Natural killer cell (primary cell): ENCODE results near the gene VSNL1. TPM values are rescaled to one million over a fixed set of nuclear protein-coding genes. Genes with fewer than 3 reads are reported as not detected.

Experiments used
- ATAC-seq, 3 donors: fragments of 150-1000 bp in 2 of 3; fragments of 200-7000 bp in 1 of 3; cut with Tn5 transposase; 1 replicate in 1 of 3; 2 replicates in 2 of 3; pipeline ENCODE4 v1.10.0; 2021; ENCODE audit warnings: mild to moderate bottlenecking in 2 of 3, moderate library complexity in 2 of 3
- DNase-seq, 2 donors: peaks; one replicate each; pipeline versions ENCODE4 v3.0.0 to v3.0.0-alpha.2; 2013 to 2021; ENCODE audit warnings: mixed read lengths in 1 of 2
- H3K27ac ChIP-seq: one replicate; pipeline ENCODE4 v1.5.1; 2013; ENCODE audit warnings: mild to moderate bottlenecking, low read length
- H3K27me3 ChIP-seq: one replicate; pipeline ENCODE4 v1.6.1; 2013; ENCODE audit warnings: low read length; ENCODE audit not compliant: control insufficient read depth, insufficient read depth
- H3K36me3 ChIP-seq: one replicate; pipeline ENCODE4 v1.6.1; 2013; ENCODE audit warnings: low read length; ENCODE audit not compliant: control insufficient read depth, insufficient read depth
- H3K4me1 ChIP-seq: one replicate; pipeline ENCODE4 v1.6.1; 2013; ENCODE audit warnings: low read length; ENCODE audit not compliant: control insufficient read depth, insufficient read depth
- H3K4me3 ChIP-seq: one replicate; pipeline ENCODE4 v1.5.1; 2013; ENCODE audit warnings: low read length
- H3K9me3 ChIP-seq: one replicate; pipeline ENCODE4 v1.6.1; 2013; ENCODE audit warnings: low read length; ENCODE audit not compliant: control insufficient read depth, insufficient read depth
- H3K27ac Mint-ChIP-seq, 2 donors: one replicate each; pipeline ENCODE4 v1.8.0; 2022; ENCODE audit warnings: mild to moderate bottlenecking in 2 of 2, mixed read lengths in 2 of 2, moderate library complexity in 1 of 2
- H3K27me3 Mint-ChIP-seq, 2 donors: one replicate each; pipeline ENCODE4 v1.8.0; 2022; ENCODE audit warnings: low read depth in 2 of 2, mixed read lengths in 2 of 2
- H3K36me3 Mint-ChIP-seq: one replicate; pipeline ENCODE4 v1.8.0; 2022; ENCODE audit warnings: mixed read lengths
- H3K4me1 Mint-ChIP-seq, 2 donors: one replicate each; pipeline ENCODE4 v1.8.0; 2022; ENCODE audit warnings: mixed read lengths in 2 of 2
- H3K4me3 Mint-ChIP-seq: one replicate; pipeline ENCODE4 v1.8.0; 2022; ENCODE audit warnings: mild to moderate bottlenecking, moderate library complexity, mixed read lengths
- H3K9me3 Mint-ChIP-seq, 2 donors: one replicate each; pipeline ENCODE4 v1.8.0; 2022; ENCODE audit warnings: mixed read lengths in 2 of 2
- CTCF ChIP-seq: fragments of 200-600 bp; IDR thresholded peaks from one replicate; pipeline ENCODE4 v1.8.0; 2022; ENCODE audit warnings: antibody characterized with exemption
- WGBS: methylation state at CpG from one replicate; pipeline ENCODE4 v1.1.7; 2013; ENCODE audit warnings: missing lambda C conversion rate; ENCODE audit not compliant: insufficient coverage; 5-methylcytosine and 5-hydroxymethylcytosine counted together
- intact Hi-C: fragments of 100-400 bp; cut with micrococcal nuclease; formaldehyde crosslinking; loops from one replicate; pipeline ENCODE4 v1.14.2; 2022
- total RNA-seq, 4 donors: library from RNA; stranded (reverse); fragments of 120-200 nt in 1 of 4; gene quantifications; one replicate each; pipeline versions ENCODE4 v1.2.3 to v1.2.4, GENCODE V29; 2013 to 2022

The VSNL1 gene
- total RNA-seq, 3 donors from 2014 or later (not counting 1 experiment from before 2014, with no cell fraction given): not detected

GRCh38 chr2:17628349-17629261 is 88.1 kb downstream of the VSNL1 start:
- DNase-seq (no peak), ATAC-seq (no peak)
- no peak overlapping the region for H3K27ac ChIP-seq
- no peaks in the 10 kb centered on the region for H3K36me3 Mint-ChIP-seq
- no peaks in the 10 kb centered on the region for H3K27me3 ChIP-seq
- peaks cover 0 to 6% of the 10 kb centered on the region in 2 donors for H3K27me3 Mint-ChIP-seq
- no peak overlapping the region for H3K4me3 ChIP-seq
- H3K9me3 ChIP-seq: no peaks in the 10 kb centered on the region
- no peak for TF ChIP-seq CTCF
- H3K4me1 Mint-ChIP-seq: peaks cover 0 to 11% of the 10 kb centered on the region in 2 donors
- no peak overlapping the region for H3K27ac Mint-ChIP-seq
- peaks cover 5% of the 10 kb centered on the region for H3K4me1 ChIP-seq
- H3K36me3 ChIP-seq: no peaks in the 10 kb centered on the region
- intact Hi-C loops: no loop called here
- no peak overlapping the region for H3K4me3 Mint-ChIP-seq
- WGBS: 27% methylated on average over 2 of the region's 2 CpGs
- H3K9me3 Mint-ChIP-seq: no peaks in the 10 kb centered on the region

GRCh38 chr2:17630089-17630488 is 89.6 kb downstream of the VSNL1 start:
- Histone ChIP-seq H3K27me3 (no peaks in the 10 kb centered on the region), H3K4me1 (peaks cover 5% of the 10 kb centered on the region), H3K4me3 (no peak overlapping the region), H3K36me3 (no peaks in the 10 kb centered on the region), H3K9me3 (no peaks in the 10 kb centered on the region), H3K27ac (no peak overlapping the region)
- no peak overlapping the region for H3K27ac Mint-ChIP-seq
- no peaks in the 10 kb centered on the region for H3K36me3 Mint-ChIP-seq
- H3K9me3 Mint-ChIP-seq: no peaks in the 10 kb centered on the region
- no peak overlapping the region for H3K4me3 Mint-ChIP-seq
- TF ChIP-seq CTCF: no peak
- 88% methylated on average over 4 of the region's 4 CpGs for WGBS
- H3K4me1 Mint-ChIP-seq: peaks cover 0 to 11% of the 10 kb centered on the region in 2 donors
- ATAC-seq: no peak
- no peak for DNase-seq
- H3K27me3 Mint-ChIP-seq: no peaks in the 10 kb centered on the region
- intact Hi-C loops: no loop called here

- Histone ChIP-seq H3K9me3 (no peaks in the 10 kb centered on the region), H3K27ac (no peak overlapping the region), H3K27me3 (no peaks in the 10 kb centered on the region), H3K36me3 (no peaks in the 10 kb centered on the region), H3K4me3 (no peak overlapping the region), H3K4me1 (no peaks in the 10 kb centered on the region)
- ATAC-seq (no peak), DNase-seq (no peak)
- no peaks in the 10 kb centered on the region for H3K36me3 Mint-ChIP-seq
- no peaks in the 10 kb centered on the region for H3K4me1 Mint-ChIP-seq
- 93% methylated on average over 4 of the region's 4 CpGs for WGBS
- no peak overlapping the region for H3K27ac Mint-ChIP-seq
- intact Hi-C loops: no loop called here
- TF ChIP-seq CTCF: no peak
- no peaks in the 10 kb centered on the region for H3K27me3 Mint-ChIP-seq
- no peak overlapping the region for H3K4me3 Mint-ChIP-seq
- H3K9me3 Mint-ChIP-seq: no peaks in the 10 kb centered on the region
Observed at GRCh38 chr2:17634997-17635396, 94.5 kb downstream of the VSNL1 start.
